ENCODE data around the gene NSMF. TPM values are rescaled to one million over a fixed set of nuclear protein-coding genes. Genes with fewer than 3 reads are reported as not detected.
"Not testable (repeated sequence)": the region's sequence is repeated elsewhere in the genome, so short reads cannot be mapped to it uniquely, and the experiment has no call there.

Gene NSMF
- total RNA-seq, 4 donors from 2014 or later: 50.1 to 58.5 (median 54.2) TPM

DNA sequence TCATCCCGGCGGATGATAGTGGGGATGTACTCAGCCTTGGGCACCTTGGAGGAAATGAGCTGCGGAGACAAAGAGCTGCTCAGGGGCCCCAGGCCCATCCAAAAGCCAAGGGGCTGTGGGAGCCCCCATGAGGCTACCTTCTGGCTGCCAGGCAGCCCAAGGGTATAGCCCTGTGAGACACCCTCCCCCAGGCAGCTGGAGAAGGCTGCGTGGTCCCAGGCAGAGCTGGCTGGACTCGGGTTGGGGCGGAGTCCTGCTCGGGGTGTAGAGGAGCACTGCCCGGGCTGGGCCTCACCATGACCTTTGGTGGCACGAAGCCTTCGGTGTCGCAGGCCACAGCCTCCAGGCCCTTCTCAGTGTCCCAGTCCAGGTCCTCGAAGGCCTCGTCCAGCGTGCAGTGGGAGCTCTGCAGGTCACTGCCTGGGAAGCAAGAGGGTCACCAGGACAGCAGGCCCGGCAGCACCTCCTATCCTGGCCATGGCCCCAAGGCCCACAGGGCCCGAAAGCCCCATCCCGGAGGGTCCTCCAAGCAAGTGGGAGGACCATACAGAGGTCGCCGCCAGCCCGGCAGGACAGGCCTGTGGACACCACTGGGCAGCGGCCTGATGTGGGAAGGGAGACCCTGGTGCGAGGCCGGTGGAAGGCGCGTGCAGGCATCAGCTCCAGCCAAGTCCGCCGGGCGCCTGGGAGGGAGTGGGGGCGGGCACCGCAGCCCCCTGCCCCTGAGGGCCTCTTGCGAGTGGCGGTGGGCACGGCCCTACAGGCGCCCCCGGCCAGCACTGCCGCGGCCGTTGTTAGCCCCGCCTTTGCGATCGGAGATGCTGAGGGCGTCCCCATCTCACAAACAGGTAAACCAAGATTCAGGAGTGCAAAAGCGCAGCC lies 6.1 kb downstream of the NSMF start:
- no peaks in the 10 kb centered on the region for H3K9me3 ChIP-seq
- intact Hi-C loops (cut with DNase I): no loop called here
- TF ChIP-seq, protein P1, sequence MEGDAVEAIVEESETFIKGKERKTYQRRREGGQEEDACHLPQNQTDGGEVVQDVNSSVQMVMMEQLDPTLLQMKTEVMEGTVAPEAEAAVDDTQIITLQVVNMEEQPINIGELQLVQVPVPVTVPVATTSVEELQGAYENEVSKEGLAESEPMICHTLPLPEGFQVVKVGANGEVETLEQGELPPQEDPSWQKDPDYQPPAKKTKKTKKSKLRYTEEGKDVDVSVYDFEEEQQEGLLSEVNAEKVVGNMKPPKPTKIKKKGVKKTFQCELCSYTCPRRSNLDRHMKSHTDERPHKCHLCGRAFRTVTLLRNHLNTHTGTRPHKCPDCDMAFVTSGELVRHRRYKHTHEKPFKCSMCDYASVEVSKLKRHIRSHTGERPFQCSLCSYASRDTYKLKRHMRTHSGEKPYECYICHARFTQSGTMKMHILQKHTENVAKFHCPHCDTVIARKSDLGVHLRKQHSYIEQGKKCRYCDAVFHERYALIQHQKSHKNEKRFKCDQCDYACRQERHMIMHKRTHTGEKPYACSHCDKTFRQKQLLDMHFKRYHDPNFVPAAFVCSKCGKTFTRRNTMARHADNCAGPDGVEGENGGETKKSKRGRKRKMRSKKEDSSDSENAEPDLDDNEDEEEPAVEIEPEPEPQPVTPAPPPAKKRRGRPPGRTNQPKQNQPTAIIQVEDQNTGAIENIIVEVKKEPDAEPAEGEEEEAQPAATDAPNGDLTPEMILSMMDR (IDR thresholded peaks at IDR 0.05): no peak
- no peak for TF ChIP-seq POLR2A (IDR thresholded peaks at IDR 0.05)
- no peak for DNase-seq
- no peak overlapping the region for H3K4me3 ChIP-seq (replicated peaks in 1 of 3)
- H3K36me3 ChIP-seq: no peaks in the 10 kb centered on the region
- peaks cover 9 to 28% of the 10 kb centered on the region in 2 donors for H3K4me1 ChIP-seq
- 97% methylated on average over 11 to 18 of the region's 43 CpGs for WGBS, 2 donors
- no peaks in the 10 kb centered on the region for H3K27me3 ChIP-seq
- no peak overlapping the region for H3K27ac ChIP-seq

DNA sequence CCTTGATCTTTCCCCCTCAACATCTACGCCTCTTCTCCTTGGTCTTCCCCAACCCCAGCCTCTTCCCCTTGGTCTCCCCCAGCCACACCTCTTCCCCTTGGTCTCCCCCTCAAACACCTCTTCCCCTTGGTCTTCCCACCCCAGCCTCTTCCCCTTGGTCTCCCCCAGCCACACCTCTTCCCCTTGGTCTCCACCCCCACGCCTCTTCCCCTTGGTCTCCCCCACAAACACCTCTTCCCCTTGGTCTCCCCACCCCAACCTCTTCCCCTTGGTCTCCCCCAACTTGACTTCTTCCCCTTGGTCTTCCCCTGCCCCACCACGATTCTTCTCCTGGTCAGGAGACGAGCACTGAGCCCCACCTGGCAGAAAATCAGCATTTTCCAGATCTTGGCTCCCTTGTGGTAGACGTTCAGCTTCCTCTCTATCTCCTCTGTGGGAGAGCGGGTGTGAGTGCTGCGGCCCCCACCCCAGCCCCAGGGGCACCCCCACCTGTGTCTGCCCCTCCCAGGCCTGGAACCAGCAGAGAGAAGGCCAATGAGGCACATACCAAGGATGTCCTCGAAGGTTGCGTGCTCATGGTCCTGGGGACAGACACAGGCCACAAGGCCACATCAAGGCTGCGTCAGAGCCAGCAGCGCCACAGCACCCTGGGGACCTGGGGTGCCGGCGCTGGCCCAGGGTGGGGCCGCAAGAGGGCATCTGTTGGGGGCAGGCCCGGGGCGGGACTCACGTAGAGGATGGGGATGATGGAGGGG lies 7.0 kb downstream of the NSMF start:
- no peak overlapping the region for H3K27ac ChIP-seq
- DNase-seq: no peak
- no peak overlapping the region for H3K4me3 ChIP-seq (replicated peaks in 1 of 3)
- TF ChIP-seq POLR2A (IDR thresholded peaks at IDR 0.05): no peak
- TF ChIP-seq, protein P1 (IDR thresholded peaks at IDR 0.05): no peak
- intact Hi-C loops (cut with DNase I): no loop called here
- H3K9me3 ChIP-seq: no peaks in the 10 kb centered on the region
- WGBS, 2 donors: 93 to 96% methylated on average over 10 to 17 of the region's 17 CpGs
- no peaks in the 10 kb centered on the region for H3K36me3 ChIP-seq
- H3K4me1 ChIP-seq: peaks cover 7 to 20% of the 10 kb centered on the region in 2 donors
- H3K27me3 ChIP-seq: no peaks in the 10 kb centered on the region

DNA sequence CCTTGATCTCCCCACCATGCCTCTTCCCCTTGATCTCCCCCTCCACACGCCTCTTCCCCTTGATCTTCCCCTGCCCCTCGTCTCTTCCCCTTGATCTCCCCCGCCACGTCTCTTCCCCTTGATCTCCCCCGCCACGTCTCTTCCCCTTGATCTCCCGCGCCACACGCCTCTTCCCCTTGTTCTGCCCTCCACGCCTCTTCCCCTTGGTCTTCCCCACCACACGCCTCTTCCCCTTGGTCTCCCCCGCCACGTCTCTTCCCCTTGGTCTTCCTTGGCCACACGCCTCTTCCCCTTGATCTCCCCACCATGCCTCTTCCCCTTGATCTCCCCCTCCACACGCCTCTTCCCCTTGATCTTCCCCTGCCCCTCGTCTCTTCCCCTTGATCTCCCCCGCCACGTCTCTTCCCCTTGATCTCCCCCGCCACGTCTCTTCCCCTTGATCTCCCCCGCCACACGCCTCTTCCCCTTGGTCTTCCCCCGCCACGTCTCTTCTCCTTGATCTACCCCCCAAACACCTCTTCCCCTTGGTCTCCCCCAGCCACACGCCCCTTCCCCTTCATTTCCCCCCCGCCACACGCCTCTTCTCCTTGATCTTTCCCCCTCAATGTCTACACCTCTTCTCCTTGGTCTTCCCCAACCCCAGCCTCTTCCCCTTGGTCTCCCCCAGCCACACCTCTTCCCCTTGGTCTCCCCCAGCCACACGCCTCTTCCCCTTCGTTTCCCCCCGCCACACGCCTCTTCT lies 7.7 kb downstream of the NSMF start:
- WGBS, 2 donors: 65 to 95% methylated on average over 6 to 7 of the region's 31 CpGs
- intact Hi-C loops (cut with DNase I); DNase-seq; H3K27ac ChIP-seq; H3K36me3 ChIP-seq; H3K27me3 ChIP-seq; H3K4me3 ChIP-seq (replicated peaks in 1 of 3); H3K9me3 ChIP-seq: not testable (repeated sequence)
- H3K4me1 ChIP-seq: peaks cover 7 to 14% of the 10 kb centered on the region in 2 donors

DNA sequence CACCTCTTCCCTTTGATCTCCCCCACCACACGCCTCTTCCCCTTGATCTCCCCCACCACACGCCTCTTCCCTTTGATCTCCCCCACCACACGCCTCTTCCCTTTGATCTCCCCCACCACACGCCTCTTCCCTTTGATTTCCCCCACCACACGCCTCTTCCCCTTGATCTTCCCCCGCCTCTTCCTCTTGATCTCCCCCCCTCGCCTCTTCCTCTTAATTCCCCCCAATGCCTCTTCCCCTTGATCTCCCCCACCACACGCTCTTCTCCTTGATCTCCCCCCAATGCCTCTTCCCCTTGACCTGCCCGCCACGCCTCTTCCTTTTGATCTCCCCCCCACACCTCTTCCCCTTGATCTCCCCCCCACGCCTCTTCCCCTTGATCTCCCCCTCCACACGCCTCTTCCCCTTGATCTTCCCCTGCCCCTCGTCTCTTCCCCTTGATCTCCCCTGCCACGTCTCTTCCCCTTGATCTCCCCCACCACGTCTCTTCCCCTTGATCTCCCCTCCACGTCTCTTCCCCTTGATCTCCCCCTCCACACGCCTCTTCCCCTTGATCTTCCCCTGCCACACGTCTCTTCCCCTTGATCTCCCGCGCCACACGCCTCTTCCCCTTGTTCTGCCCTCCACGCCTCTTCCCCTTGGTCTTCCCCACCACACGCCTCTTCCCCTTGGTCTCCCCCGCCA lies 8.5 kb downstream of the NSMF start:
- peaks cover 7 to 17% of the 10 kb centered on the region in 2 donors for H3K4me1 ChIP-seq
- H3K36me3 ChIP-seq; H3K27me3 ChIP-seq; intact Hi-C loops (cut with DNase I); H3K4me3 ChIP-seq (replicated peaks in 1 of 3); H3K9me3 ChIP-seq; DNase-seq; H3K27ac ChIP-seq: not testable (repeated sequence)
- WGBS, 2 donors: 82 to 92% methylated on average over 19 of the region's 24 CpGs

DNA sequence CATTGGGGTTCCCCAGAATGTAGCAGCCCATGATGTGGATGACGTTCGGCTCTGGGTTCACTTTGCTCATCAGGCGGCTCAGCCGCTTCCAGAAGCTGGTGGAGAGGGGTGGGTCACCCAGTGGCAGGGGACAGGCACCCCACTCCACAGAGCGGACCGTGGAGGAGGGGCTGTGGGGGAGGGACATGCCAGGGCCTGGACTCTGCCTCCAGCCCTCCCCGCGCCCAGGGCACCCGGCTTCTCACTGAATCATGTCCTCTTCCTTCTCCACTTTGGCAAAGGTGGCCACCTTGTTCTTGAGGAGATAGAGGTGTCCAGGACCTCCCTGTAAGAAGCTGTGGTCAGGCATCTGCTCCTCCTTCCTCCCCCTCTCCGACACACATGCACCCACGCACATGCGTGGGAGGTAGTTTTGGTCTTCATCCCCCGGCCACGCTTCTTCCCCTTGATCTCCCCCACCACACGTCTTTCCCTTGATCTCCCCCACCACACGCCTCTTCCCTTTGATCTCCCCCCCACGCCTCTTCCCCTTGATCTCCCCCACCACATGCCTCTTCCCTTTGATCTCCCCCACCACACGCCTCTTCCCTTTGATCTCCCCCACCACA lies 9.1 kb downstream of the NSMF start:
- no peak for DNase-seq
- peaks cover 7 to 22% of the 10 kb centered on the region in 2 donors for H3K4me1 ChIP-seq
- no peaks in the 10 kb centered on the region for H3K36me3 ChIP-seq
- H3K9me3 ChIP-seq: no peaks in the 10 kb centered on the region
- 89 to 92% methylated on average over 18 of the region's 18 CpGs for WGBS, 2 donors
- H3K27ac ChIP-seq: no peak overlapping the region
- H3K27me3 ChIP-seq: no peaks in the 10 kb centered on the region
- intact Hi-C loops (cut with DNase I): no loop called here
- H3K4me3 ChIP-seq (replicated peaks in 1 of 3): no peak overlapping the region
- TF ChIP-seq, protein P1 (IDR thresholded peaks at IDR 0.05): no peak
- no peak for TF ChIP-seq POLR2A (IDR thresholded peaks at IDR 0.05)

Data from thyroid gland (tissue), 4 donors.